KBM-7 (cell line): ENCODE results near the gene PTMS.

Source experiments
- DNase-seq: peaks from one replicate; pipeline ENCODE4 v3.0.0-alpha.2; 2015
- in situ Hi-C: fragments of 300-500 bp; cut with MboI; formaldehyde crosslinking; loops from 2 replicates; pipeline ENCODE4 v1.14.3; 2020; ENCODE audit warnings: low sequenced_read_pairs, low pct_unique_long_range_greater_than_20kb, mixed read lengths

PTMS gene

DNA sequence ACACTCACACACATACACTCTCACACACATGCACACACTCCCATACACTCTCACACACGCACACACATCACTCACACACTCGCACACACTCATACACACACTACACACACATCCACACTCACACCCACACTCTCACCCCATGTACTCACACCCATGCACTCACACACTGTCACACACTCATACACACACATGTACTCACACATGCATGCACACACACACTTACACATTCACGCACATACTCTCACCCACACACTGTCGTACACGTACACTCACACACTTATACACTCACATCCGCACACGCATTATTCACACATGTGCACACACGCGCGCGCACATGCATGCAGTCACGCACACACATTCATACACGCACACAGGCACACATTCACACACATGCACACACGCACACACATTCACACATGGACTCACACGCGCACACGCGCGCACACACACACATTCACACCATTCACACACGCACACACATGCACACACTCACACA lies 51.5 kb downstream of the PTMS start:
- in situ Hi-C loops = no loop called here

DNA sequence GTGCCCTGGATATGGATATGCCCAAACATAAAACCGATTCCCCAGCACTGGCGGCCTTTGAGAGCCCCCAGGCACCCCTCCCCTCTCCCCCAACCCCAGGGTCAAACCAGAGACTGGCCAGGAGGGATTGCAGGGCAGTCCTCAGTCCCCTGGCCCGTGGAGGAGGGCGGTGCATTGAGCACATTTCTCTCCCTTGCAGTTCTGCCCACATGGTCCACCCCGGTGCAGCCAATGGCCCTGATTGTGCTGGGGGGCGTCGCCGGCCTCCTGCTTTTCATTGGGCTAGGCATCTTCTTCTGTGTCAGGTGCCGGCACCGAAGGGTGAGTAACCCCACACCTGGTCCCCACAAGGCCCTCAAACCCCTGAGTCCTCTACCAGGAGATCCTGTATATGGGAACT lies 52.1 kb downstream of the PTMS start:
- no peak for DNase-seq
- in situ Hi-C loops = no loop called here

More for the DNA sequence above, 51.5 kb downstream of the PTMS start:
- DNase-seq = no peak

DNA sequence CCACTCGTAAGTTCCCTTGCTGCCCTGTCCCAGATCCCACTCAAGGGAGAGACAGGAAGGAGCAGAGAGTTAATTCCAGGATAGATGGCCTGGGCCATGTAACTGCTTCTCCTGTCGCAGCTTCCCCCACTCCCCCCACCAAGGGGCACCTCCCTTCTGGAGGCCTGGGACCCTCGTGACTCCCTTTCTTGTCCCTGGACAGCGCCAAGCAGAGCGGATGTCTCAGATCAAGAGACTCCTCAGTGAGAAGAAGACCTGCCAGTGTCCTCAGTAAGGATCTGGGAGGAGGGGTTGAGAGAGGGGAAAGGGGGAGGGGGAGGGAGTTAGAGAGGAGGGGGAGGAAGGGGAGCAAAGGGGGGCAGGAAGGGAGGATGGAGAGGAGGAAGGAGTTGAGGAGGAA lies 52.5 kb downstream of the PTMS start:
- DNase-seq = no peak
- in situ Hi-C loops = no loop called here

DNA sequence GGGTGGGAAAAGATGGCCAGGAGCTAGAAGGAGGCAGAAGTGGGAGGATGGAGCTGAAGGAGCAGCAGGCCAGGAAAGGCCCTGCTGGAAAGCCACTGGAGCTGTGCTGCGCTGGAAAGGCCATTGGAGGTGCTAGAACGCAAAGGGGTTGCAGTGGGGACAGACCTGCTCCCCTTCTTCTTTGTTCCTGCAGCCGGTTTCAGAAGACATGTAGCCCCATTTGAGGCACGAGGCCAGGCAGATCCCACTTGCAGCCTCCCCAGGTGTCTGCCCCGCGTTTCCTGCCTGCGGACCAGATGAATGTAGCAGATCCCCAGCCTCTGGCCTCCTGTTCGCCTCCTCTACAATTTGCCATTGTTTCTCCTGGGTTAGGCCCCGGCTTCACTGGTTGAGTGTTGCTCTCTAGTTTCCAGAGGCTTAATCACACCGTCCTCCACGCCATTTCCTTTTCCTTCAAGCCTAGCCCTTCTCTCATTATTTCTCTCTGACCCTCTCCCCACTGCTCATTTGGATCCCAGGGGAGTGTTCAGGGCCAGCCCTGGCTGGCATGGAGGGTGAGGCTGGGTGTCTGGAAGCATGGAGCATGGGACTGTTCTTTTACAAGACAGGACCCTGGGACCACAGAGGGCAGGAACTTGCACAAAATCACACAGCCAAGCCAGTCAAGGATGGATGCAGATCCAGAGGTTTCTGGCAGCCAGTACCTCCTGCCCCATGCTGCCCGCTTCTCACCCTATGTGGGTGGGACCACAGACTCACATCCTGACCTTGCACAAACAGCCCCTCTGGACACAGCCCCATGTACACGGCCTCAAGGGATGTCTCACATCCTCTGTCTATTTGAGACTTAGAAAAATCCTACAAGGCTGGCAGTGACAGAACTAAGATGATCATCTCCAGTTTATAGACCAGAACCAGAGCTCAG lies 53.2 kb downstream of the PTMS start:
- in situ Hi-C loops = no loop called here
- DNase-seq = no peak

DNA sequence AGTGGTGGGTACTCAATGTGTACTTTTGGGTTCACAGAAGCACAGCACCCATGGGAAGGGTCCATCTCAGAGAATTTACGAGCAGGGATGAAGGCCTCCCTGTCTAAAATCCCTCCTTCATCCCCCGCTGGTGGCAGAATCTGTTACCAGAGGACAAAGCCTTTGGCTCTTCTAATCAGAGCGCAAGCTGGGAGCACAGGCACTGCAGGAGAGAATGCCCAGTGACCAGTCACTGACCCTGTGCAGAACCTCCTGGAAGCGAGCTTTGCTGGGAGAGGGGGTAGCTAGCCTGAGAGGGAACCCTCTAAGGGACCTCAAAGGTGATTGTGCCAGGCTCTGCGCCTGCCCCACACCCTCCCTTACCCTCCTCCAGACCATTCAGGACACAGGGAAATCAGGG lies 54.0 kb downstream of the PTMS start:
- DNase-seq = no peak
- in situ Hi-C loops = no loop called here
